WERI-Rb-1 (cell line): ENCODE data around the gene PDP2.

Experiments used
- DNase-seq: peaks from one replicate; pipeline ENCODE4 v3.0.0-alpha.2; 2020
- H3K27ac ChIP-seq: fragments of 250-450 bp; sonication (Bioruptor Pico); 2 replicates; pipeline ENCODE4 v1.5.1; 2020; ENCODE audit warnings: mild to moderate bottlenecking, moderate library complexity
- H3K27me3 ChIP-seq: fragments of 250-450 bp; sonication (Bioruptor Pico); 2 replicates; pipeline ENCODE4 v1.5.1; 2021; ENCODE audit warnings: mild to moderate bottlenecking, low read depth, moderate library complexity; ENCODE audit not compliant: insufficient read depth, severe bottlenecking
- H3K36me3 ChIP-seq: fragments of 250-450 bp; sonication (Bioruptor Pico); 2 replicates; pipeline ENCODE4 v1.5.1; 2020; ENCODE audit warnings: mild to moderate bottlenecking, moderate library complexity
- H3K4me3 ChIP-seq: 2 replicates; pipeline ENCODE4 v1.5.1; 2011; ENCODE audit warnings: low read depth, mild to moderate bottlenecking, control low read depth, low read length
- H3K9me3 ChIP-seq: fragments of 250-450 bp; sonication (Bioruptor Pico); 2 replicates; pipeline ENCODE4 v1.5.1; 2021; ENCODE audit warnings: mild to moderate bottlenecking, moderate library complexity; ENCODE audit not compliant: severe bottlenecking
- CTCF ChIP-seq: IDR thresholded peaks from 2 replicates; pipeline ENCODE4 v1.5.1; 2011; ENCODE audit warnings: low read depth, mild to moderate bottlenecking, control low read depth, inconsistent platforms, low read length

PDP2 gene

GRCh38 chr16:66846266-66846665, 34.0 kb upstream of the PDP2 start:
- Histone ChIP-seq H3K27me3 (peaks cover 18% of the 10 kb centered on the region), H3K4me3 (no peak overlapping the region), H3K9me3 (no peaks in the 10 kb centered on the region), H3K27ac (no peak overlapping the region), H3K36me3 (no peaks in the 10 kb centered on the region)
- TF ChIP-seq CTCF = no peak
- no peak for DNase-seq

DNA sequence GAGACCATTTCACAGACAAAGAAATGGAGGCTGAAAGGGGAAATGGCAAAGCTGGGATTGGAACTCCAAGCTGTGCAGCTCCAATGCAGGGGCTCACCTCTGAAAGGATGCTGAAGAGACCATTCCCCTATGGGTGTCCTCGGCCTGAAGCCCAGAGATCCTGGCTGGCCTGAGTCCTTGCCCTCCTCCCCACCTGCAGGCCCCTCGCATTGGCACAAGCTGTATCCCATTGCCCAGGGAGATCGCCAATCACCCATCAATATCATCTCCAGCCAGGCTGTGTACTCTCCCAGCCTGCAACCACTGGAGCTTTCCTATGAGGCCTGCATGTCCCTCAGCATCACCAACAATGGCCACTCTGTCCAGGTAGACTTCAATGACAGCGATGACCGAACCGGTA, 33.5 kb upstream of the PDP2 start:
- no peak for DNase-seq
- H3K9me3 ChIP-seq = no peaks in the 10 kb centered on the region
- H3K27me3 ChIP-seq = peaks cover 18% of the 10 kb centered on the region
- no peak overlapping the region for H3K4me3 ChIP-seq
- H3K36me3 ChIP-seq = no peaks in the 10 kb centered on the region
- no peak for TF ChIP-seq CTCF
- no peak overlapping the region for H3K27ac ChIP-seq

DNA sequence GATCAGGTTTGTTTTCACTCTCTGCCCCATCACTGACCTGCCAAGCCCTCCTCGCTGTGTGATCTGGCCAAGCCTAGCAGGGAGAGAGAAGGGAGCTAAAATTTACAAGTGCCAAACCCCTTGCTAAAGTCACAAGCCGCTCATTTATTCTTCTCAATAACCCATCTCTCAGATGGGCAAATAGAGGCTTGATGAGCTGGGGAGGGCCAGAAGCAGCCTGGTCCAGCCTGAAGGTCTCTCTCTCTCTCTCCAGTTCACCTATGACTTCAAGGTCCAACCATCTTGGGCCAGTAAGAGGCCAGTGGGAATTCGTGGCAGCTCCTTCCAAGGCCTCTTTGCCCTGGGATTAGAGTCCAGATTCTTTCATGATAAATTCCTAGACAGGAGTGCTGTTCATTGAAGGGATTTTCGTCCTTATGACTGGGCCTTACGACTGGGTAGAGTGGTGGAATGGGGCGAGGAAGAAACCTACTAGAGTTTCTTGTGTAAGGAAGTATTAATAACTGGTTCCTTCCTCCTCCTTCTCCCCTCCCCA, 32.7 kb upstream of the PDP2 start:
- Histone ChIP-seq H3K27ac (no peak overlapping the region), H3K4me3 (no peak overlapping the region), H3K36me3 (no peaks in the 10 kb centered on the region), H3K9me3 (no peaks in the 10 kb centered on the region), H3K27me3 (peaks cover 18% of the 10 kb centered on the region)
- DNase-seq = no peak
- no peak for TF ChIP-seq CTCF

DNA sequence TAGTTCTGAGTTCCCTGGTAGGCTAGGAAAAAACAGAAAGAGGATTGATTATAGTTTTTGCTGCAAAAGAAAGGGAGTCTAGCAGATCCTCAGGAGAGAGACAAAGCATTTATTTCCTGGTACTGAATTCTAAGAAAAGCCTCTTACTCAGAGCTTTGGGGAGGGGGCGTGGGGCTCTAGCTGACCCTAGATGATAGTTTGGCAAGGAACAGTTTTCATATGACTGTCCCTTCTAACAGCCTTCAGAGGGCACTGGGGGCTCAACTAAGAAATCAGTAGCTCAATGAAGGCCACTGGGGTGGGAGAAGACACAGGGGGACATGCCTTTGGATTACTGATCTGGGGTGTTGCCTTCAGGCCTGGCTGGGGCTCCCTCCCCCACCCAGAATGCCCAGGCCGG, 32.1 kb upstream of the PDP2 start:
- Histone ChIP-seq H3K36me3 (no peaks in the 10 kb centered on the region), H3K27ac (no peak overlapping the region), H3K4me3 (no peak overlapping the region), H3K27me3 (peaks cover 18% of the 10 kb centered on the region), H3K9me3 (no peaks in the 10 kb centered on the region)
- no peak for DNase-seq
- TF ChIP-seq CTCF = no peak

DNA sequence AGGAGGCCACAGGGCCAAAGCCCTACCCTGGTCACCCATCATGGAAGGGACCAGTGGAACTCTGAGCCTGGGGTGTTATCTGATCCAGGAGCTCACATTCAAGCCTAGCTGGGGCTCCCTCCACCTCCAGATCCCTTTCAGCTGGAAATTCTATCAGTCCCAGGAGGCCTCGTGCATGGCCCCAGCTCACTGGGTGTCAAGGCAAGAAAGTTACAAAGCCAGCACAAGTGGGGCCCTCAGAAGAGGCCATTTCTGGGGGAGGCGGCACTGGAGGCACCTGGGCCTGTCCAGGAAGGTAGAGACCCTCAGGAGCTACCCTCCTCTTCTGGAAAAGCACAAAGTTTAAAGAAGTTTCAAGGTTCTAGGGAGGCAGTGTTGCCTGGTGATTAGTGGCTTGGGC, 31.3 kb upstream of the PDP2 start:
- peaks cover 15% of the 10 kb centered on the region for H3K27me3 ChIP-seq
- TF ChIP-seq CTCF = no peak
- DNase-seq = no peak
- no peaks in the 10 kb centered on the region for H3K36me3 ChIP-seq
- no peak overlapping the region for H3K27ac ChIP-seq
- no peak overlapping the region for H3K4me3 ChIP-seq
- H3K9me3 ChIP-seq = no peaks in the 10 kb centered on the region

GRCh38 chr16:66849549-66849948, 30.8 kb upstream of the PDP2 start:
- TF ChIP-seq CTCF = no peak
- Histone ChIP-seq H3K4me3 (no peak overlapping the region), H3K27me3 (peaks cover 12% of the 10 kb centered on the region), H3K27ac (no peak overlapping the region), H3K36me3 (no peaks in the 10 kb centered on the region), H3K9me3 (no peaks in the 10 kb centered on the region)
- DNase-seq = no peak
